Measurements from ENCODE around the gene TMUB1.

Gene TMUB1

DNA sequence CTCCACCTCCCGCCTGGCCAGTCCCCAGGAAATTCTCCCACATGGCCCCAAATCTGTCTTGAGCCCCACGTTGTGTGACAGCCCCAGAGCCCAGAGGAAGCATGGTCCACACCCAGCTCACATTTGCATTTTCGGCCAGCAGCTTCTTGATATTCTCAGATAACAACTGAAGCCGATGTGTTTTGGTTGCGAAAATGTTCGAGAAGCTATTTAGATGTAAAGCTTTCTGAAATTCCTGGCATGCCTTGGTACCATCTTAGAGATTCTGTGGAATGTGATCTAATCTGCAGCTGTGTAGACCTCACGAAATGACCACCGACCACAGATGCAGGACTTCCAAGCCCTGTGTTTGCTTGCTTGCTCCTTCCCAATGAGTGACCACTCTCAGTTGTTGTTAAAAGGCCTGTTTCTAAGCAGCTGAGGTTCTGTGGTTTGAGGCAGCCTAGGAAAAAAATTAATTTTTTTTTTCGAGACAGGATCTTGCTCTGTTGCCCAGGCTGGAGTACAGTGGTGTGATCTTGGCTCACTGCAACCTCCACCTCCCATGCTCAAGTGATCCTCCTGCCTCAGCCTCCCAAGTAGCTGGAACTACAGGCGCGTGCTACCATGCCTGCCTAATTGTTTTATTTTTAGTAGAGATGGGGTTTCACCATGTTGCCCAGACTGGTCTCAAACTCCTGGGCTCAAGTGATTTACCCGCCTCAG, 15.1 kb downstream of the TMUB1 start:
- TF ChIP-seq, protein P1, sequence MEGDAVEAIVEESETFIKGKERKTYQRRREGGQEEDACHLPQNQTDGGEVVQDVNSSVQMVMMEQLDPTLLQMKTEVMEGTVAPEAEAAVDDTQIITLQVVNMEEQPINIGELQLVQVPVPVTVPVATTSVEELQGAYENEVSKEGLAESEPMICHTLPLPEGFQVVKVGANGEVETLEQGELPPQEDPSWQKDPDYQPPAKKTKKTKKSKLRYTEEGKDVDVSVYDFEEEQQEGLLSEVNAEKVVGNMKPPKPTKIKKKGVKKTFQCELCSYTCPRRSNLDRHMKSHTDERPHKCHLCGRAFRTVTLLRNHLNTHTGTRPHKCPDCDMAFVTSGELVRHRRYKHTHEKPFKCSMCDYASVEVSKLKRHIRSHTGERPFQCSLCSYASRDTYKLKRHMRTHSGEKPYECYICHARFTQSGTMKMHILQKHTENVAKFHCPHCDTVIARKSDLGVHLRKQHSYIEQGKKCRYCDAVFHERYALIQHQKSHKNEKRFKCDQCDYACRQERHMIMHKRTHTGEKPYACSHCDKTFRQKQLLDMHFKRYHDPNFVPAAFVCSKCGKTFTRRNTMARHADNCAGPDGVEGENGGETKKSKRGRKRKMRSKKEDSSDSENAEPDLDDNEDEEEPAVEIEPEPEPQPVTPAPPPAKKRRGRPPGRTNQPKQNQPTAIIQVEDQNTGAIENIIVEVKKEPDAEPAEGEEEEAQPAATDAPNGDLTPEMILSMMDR (conservative IDR thresholded peaks at IDR 0.05; ENCODE audit: low read depth, low read length), result no peak
- peaks cover 8% of the 10 kb centered on the region; the same call in 1 of the 2 replicates for H3K36me3 ChIP-seq (ENCODE audit: insufficient read depth)
- no peaks in the 10 kb centered on the region for H4K20me1 ChIP-seq (ENCODE audit: insufficient read depth)
- no peaks in the 10 kb centered on the region for H3K27me3 ChIP-seq (ENCODE audit: insufficient read depth, low read depth)
- no peaks in the 10 kb centered on the region for H3K4me1 ChIP-seq (ENCODE audit: low read depth, poor library complexity, severe bottlenecking)
- H2AFZ ChIP-seq (ENCODE audit: low read depth), result no peak overlapping the region
- no peak overlapping the region for H3K9ac ChIP-seq
- no peaks in the 10 kb centered on the region for H3K79me2 ChIP-seq (ENCODE audit: insufficient read depth, low read depth)
- H3K4me3 ChIP-seq (IDR thresholded peaks at IDR 0.05; ENCODE audit: insufficient read depth, low read depth, low read length), result no peak overlapping the region
- no peak overlapping the region for H3K4me2 ChIP-seq
- no peak overlapping the region for H3K27ac ChIP-seq

DNA sequence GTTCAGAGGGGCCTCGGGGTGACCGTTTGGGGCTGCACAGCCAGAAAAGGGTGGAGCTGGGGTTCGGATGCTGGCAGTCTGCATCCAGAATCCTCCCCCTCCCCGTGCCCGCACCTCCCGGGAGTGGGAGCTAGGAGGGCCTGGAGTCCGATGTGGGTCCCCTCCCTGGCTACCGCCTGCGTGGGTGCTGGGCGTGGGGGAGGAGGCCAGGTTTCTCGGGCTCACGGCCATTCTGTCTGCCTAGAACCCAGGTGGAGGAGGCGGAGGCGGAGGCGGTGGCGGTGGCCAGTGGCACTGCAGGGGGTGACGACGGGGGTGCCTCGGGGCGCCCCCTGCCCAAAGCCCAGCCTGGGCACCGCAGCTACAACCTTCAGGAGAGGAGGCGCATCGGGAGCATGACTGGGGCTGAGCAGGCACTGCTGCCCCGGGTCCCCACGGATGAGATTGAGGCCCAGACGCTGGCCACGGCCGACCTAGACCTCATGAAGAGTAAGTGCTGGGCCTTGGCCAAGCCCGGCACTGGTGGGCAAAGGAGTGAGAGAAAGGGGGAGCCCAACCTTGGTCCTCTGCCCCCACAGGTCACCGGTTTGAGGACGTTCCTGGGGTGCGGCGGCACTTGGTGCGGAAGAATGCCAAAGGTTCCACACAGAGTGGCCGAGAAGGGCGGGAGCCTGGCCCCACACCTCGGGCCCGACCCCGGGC, 16.9 kb downstream of the TMUB1 start:
- peaks cover 8% of the 10 kb centered on the region; the same call in 1 of the 2 replicates for H3K79me2 ChIP-seq (ENCODE audit: insufficient read depth, low read depth)
- H3K4me1 ChIP-seq (ENCODE audit: low read depth, poor library complexity, severe bottlenecking), result no peaks in the 10 kb centered on the region
- no peaks in the 10 kb centered on the region for H4K20me1 ChIP-seq (ENCODE audit: insufficient read depth)
- H3K4me3 ChIP-seq (IDR thresholded peaks at IDR 0.05; ENCODE audit: insufficient read depth, low read depth, low read length), result no peak overlapping the region
- no peak overlapping the region for H2AFZ ChIP-seq (ENCODE audit: low read depth)
- TF ChIP-seq, protein P1 (conservative IDR thresholded peaks at IDR 0.05; ENCODE audit: low read depth, low read length), result no peak
- H3K27me3 ChIP-seq (ENCODE audit: insufficient read depth, low read depth), result no peaks in the 10 kb centered on the region
- H3K36me3 ChIP-seq (ENCODE audit: insufficient read depth), result peaks cover 8% of the 10 kb centered on the region; the same call in 1 of the 2 replicates
- H3K27ac ChIP-seq, result no peak overlapping the region
- H3K4me2 ChIP-seq, result no peak overlapping the region
- no peak overlapping the region for H3K9ac ChIP-seq

DNA sequence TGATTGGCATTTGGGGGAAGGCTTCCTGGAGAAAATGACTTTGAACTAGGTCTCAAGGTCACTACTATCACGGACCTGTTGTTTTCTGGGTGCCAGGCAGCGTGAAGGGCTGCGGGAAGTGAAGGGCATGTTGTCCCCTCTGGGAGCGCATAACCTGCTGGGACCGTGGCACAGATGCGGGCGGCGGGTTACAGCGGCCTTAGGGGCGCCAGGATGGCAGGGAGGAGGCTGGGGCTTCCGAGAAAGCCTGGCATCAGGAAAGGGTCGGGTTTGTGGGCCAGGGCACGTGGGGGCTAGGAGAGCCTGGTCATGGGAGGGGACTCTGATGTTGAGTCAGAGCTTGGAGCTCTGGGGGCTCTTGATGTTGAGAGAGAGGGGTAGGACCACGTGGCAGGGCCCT, 17.8 kb downstream of the TMUB1 start:
- Histone ChIP-seq H3K27ac (no peak overlapping the region), H3K36me3 (ENCODE audit: insufficient read depth) (peaks cover 8% of the 10 kb centered on the region; the same call in 1 of the 2 replicates), H3K4me1 (ENCODE audit: low read depth, poor library complexity, severe bottlenecking) (peaks cover 6% of the 10 kb centered on the region), H3K4me3 (IDR thresholded peaks at IDR 0.05; ENCODE audit: insufficient read depth, low read depth, low read length) (no peak overlapping the region), H3K9ac (no peak overlapping the region), H3K79me2 (ENCODE audit: insufficient read depth, low read depth) (peaks cover 15% of the 10 kb centered on the region; the same call in 1 of the 2 replicates), H3K4me2 (no peak overlapping the region), H4K20me1 (ENCODE audit: insufficient read depth) (no peaks in the 10 kb centered on the region), H3K27me3 (ENCODE audit: insufficient read depth, low read depth) (no peaks in the 10 kb centered on the region), H2AFZ (ENCODE audit: low read depth) (no peak overlapping the region)
- TF ChIP-seq, protein P1 (conservative IDR thresholded peaks at IDR 0.05; ENCODE audit: low read depth, low read length), result no peak

DNA sequence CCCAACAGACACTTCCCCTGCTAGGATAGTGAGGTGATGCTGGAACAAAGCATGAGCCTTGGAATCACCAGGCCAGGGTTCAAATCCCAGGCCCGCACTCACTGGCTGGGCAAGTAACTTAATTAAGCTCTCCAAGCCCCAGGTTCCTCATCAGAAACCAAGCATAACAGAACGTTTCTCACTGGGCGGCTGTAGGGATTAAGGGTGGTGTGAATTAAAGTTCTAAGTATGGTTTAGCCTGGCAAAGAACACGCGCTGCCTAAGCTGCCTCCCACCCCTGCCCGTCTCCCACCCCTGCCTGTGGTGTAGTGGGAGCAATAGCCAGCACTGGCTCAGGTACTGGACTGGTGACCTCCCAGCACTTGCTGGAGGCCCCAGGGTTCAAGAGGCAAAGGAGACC, 18.3 kb downstream of the TMUB1 start:
- Histone ChIP-seq H3K27ac (no peak overlapping the region), H3K36me3 (ENCODE audit: insufficient read depth) (peaks cover 2% of the 10 kb centered on the region; the same call in 1 of the 2 replicates), H3K27me3 (ENCODE audit: insufficient read depth, low read depth) (no peaks in the 10 kb centered on the region), H2AFZ (ENCODE audit: low read depth) (no peak overlapping the region), H3K9ac (no peak overlapping the region), H3K4me3 (IDR thresholded peaks at IDR 0.05; ENCODE audit: insufficient read depth, low read depth, low read length) (no peak overlapping the region), H3K4me1 (ENCODE audit: low read depth, poor library complexity, severe bottlenecking) (peaks cover 7% of the 10 kb centered on the region), H3K79me2 (ENCODE audit: insufficient read depth, low read depth) (peaks cover 20% of the 10 kb centered on the region; the same call in 1 of the 2 replicates), H4K20me1 (ENCODE audit: insufficient read depth) (no peaks in the 10 kb centered on the region), H3K4me2 (no peak overlapping the region)
- TF ChIP-seq, protein P1 (conservative IDR thresholded peaks at IDR 0.05; ENCODE audit: low read depth, low read length), result no peak

Measured in KMS-11 (cell line).